IMR-90 (cell line): ENCODE results near the gene LFNG. TPM values are rescaled to one million over a fixed set of nuclear protein-coding genes. Genes with fewer than 3 reads are reported as not detected.

ENCODE experiments used
- ATAC-seq: fragments of 200-7000 bp; cut with Tn5 transposase; 2 replicates; pipeline ENCODE4 v1.9.1; 2020; ENCODE audit warnings: low read depth, mild to moderate bottlenecking, moderate library complexity
- BruUV-seq: library from RNA; stranded (reverse); fragments of 400-500 nt; replicated peaks from 2 replicates; lab custom pipeline; 2021; lab: Mats Ljungman, UMichigan
- CTCF ChIA-PET: fragments of 300-600 bp; formaldehyde crosslinking; extraction: SDS; loops from one replicate; lab custom pipeline; 2021; ENCODE audit warnings: antibody characterized with exemption; lab: Yijun Ruan, JAX
- POLR2A ChIA-PET: fragments of 300-600 bp; sonication (Branson Sonifier 250); formaldehyde crosslinking; loops from one replicate; lab custom pipeline; 2022; ENCODE audit warnings: antibody characterized with exemption; ENCODE audit not compliant: unreplicated experiment; lab: Charles Lee
- DNase-seq: peaks from one replicate; pipeline ENCODE4 v3.0.0; 2013
- H2AFZ ChIP-seq: replicated peaks from 2 replicates; pipeline ENCODE3; 2013; ENCODE audit warnings: low read length, mild to moderate bottlenecking; ENCODE audit not compliant: poor library complexity
- H2AK5ac ChIP-seq: 2 replicates; pipeline ENCODE4 v1.6.1; 2013; ENCODE audit warnings: low read depth, low read length, inconsistent platforms
- H2AK9ac ChIP-seq: replicated peaks from 2 replicates; pipeline ENCODE3; 2013; ENCODE audit warnings: mild to moderate bottlenecking, low read depth, low read length, moderate library complexity; ENCODE audit not compliant: poor library complexity
- H2BK120ac ChIP-seq: 2 replicates; pipeline ENCODE4 v1.6.1; 2013; ENCODE audit warnings: low read depth, low read length, inconsistent platforms
- H2BK15ac ChIP-seq: 3 replicates; pipeline ENCODE4 v1.6.1; 2013; ENCODE audit warnings: low read depth, low read length, inconsistent platforms
- H2BK20ac ChIP-seq: 2 replicates; pipeline ENCODE4 v1.6.1; 2013; ENCODE audit warnings: low read depth, mild to moderate bottlenecking, inconsistent platforms, low read length, moderate library complexity
- H2BK5ac ChIP-seq: 2 replicates; pipeline ENCODE4 v1.6.1; 2013; ENCODE audit warnings: mild to moderate bottlenecking, low read depth, low read length, inconsistent platforms; ENCODE audit not compliant: poor library complexity, severe bottlenecking
- H3K14ac ChIP-seq: replicated peaks from 2 replicates; pipeline ENCODE4 v1.6.1; 2013; ENCODE audit warnings: low read depth, low read length, inconsistent platforms
- H3K18ac ChIP-seq: 2 replicates; pipeline ENCODE4 v1.6.1; 2013; ENCODE audit warnings: low read depth, low read length, control low read depth
- H3K23ac ChIP-seq: 2 replicates; pipeline ENCODE4 v1.6.1; 2013; ENCODE audit warnings: low read depth, low read length, inconsistent platforms
- H3K27ac ChIP-seq: 2 replicates; pipeline ENCODE4 v1.5.1; 2013; ENCODE audit warnings: mild to moderate bottlenecking, control low read depth, low read length; ENCODE audit not compliant: insufficient read depth
- H3K27me3 ChIP-seq: 2 replicates; pipeline ENCODE4 v1.6.1; 2013; ENCODE audit warnings: low read length; ENCODE audit not compliant: control insufficient read depth, insufficient read depth
- H3K36me3 ChIP-seq: 2 replicates; pipeline ENCODE4 v1.6.1; 2013; ENCODE audit warnings: low read length, mixed read lengths; ENCODE audit not compliant: control insufficient read depth, insufficient read depth
- H3K4ac ChIP-seq: 2 replicates; pipeline ENCODE4 v1.6.1; 2013; ENCODE audit warnings: low read depth, low read length, inconsistent platforms
- H3K4me1 ChIP-seq: 2 replicates; pipeline ENCODE4 v1.6.1; 2013; ENCODE audit warnings: low read length, mixed read lengths; ENCODE audit not compliant: control insufficient read depth, insufficient read depth
- H3K4me2 ChIP-seq: 2 replicates; pipeline ENCODE4 v1.6.1; 2013; ENCODE audit warnings: low read depth, mild to moderate bottlenecking, control low read depth, low read length, moderate library complexity
- H3K4me3 ChIP-seq: 2 replicates; pipeline ENCODE4 v1.5.1; 2013; ENCODE audit warnings: low read depth, mild to moderate bottlenecking, control low read depth, low read length, moderate library complexity; ENCODE audit not compliant: insufficient read depth
- H3K56ac ChIP-seq: 2 replicates; pipeline ENCODE4 v1.6.1; 2013; ENCODE audit warnings: low read length, inconsistent platforms; ENCODE audit not compliant: insufficient read depth; ENCODE audit errors: extremely low read depth
- H3K79me1 ChIP-seq, 2 experiments: 2 replicates each; pipeline ENCODE4 v1.6.1; 2013; ENCODE audit warnings: low read length in 2 of 2, inconsistent platforms in 1 of 2, low read depth in 1 of 2
- H3K9ac ChIP-seq: 2 replicates; pipeline ENCODE4 v1.6.1; 2013; ENCODE audit warnings: low read depth, low read length, control low read depth
- H3K9me1 ChIP-seq: 2 replicates; pipeline ENCODE4 v1.6.1; 2013; ENCODE audit warnings: low read length, inconsistent platforms; ENCODE audit not compliant: insufficient read depth
- H3K9me3 ChIP-seq: 2 replicates; pipeline ENCODE4 v1.6.1; 2013; ENCODE audit warnings: low read length; ENCODE audit not compliant: control insufficient read depth, insufficient read depth
- H4K20me1 ChIP-seq: 2 replicates; pipeline ENCODE4 v1.6.1; 2013; ENCODE audit warnings: low read length, inconsistent platforms; ENCODE audit not compliant: insufficient read depth
- H4K5ac ChIP-seq: 2 replicates; pipeline ENCODE4 v1.6.1; 2013; ENCODE audit warnings: mild to moderate bottlenecking, low read depth, low read length, control low read depth
- H4K8ac ChIP-seq, 2 experiments: 2 replicates each; pipeline ENCODE4 v1.6.1; 2013; ENCODE audit warnings: low read depth in 2 of 2, low read length in 2 of 2, control low read depth in 1 of 2, inconsistent platforms in 1 of 2
- H4K91ac ChIP-seq: 2 replicates; pipeline ENCODE4 v1.6.1; 2013; ENCODE audit warnings: low read depth, low read length, inconsistent platforms; ENCODE audit not compliant: insufficient read depth
- BHLHE40 ChIP-seq: fragments of 150-350 bp; IDR thresholded peaks from 2 replicates; pipeline ENCODE4 v1.6.1; 2016; ENCODE audit warnings: mild to moderate bottlenecking, low read depth, low read length
- CEBPB ChIP-seq: IDR thresholded peaks from 2 replicates; pipeline ENCODE4 v1.6.1; 2012; ENCODE audit warnings: low read depth, low read length, improper control_type of control experiment
- CHD1 ChIP-seq: IDR thresholded peaks from 2 replicates; pipeline ENCODE4 v1.6.1; 2012; ENCODE audit warnings: low read depth, low read length, improper control_type of control experiment
- FOS ChIP-seq: fragments of 150-350 bp; IDR thresholded peaks from 2 replicates; pipeline ENCODE4 v1.6.1; 2016; ENCODE audit warnings: low read depth, low read length
- MAFK ChIP-seq: IDR thresholded peaks from 2 replicates; pipeline ENCODE4 v1.6.1; 2012; ENCODE audit warnings: low read depth, low read length, improper control_type of control experiment
- MXI1 ChIP-seq: IDR thresholded peaks from 2 replicates; pipeline ENCODE4 v1.6.1; 2012; ENCODE audit warnings: low read depth, mild to moderate bottlenecking, low read length, moderate library complexity, borderline replicate concordance
- POLR2A ChIP-seq: IDR thresholded peaks from 2 replicates; pipeline ENCODE4 v1.6.1; 2012; ENCODE audit warnings: mild to moderate bottlenecking, low read depth, low read length
- RAD21 ChIP-seq: IDR thresholded peaks from 2 replicates; pipeline ENCODE4 v1.6.1; 2012; ENCODE audit warnings: low read length, improper control_type of control experiment
- SMC3 ChIP-seq: fragments of 150-350 bp; IDR thresholded peaks from 2 replicates; pipeline ENCODE4 v1.6.1; 2016; ENCODE audit warnings: low read depth, mild to moderate bottlenecking, antibody characterized with exemption, low read length, moderate library complexity
- USF2 ChIP-seq: fragments of 150-350 bp; IDR thresholded peaks from 2 replicates; pipeline ENCODE4 v1.6.1; 2017; ENCODE audit warnings: mild to moderate bottlenecking, antibody characterized with exemption, low read length, low read depth
- WGBS, 2 experiments: methylation state at CpG; one replicate each; pipeline versions ENCODE4 v1.1.5 to v1.1.7; 2013; ENCODE audit warnings: missing lambda C conversion rate in 2 of 2; ENCODE audit not compliant: insufficient read length in 1 of 2; ENCODE audit errors: extremely low coverage in 2 of 2; 5-methylcytosine and 5-hydroxymethylcytosine counted together
- dilution Hi-C: fragments of 300-500 bp; cut with HindIII; formaldehyde crosslinking; loops from one replicate; pipeline ENCODE4 v1.14.3; 2018; ENCODE audit warnings: low sequenced_read_pairs; ENCODE audit not compliant: unreplicated experiment
- in situ Hi-C: fragments of 300-500 bp; cut with MboI; formaldehyde crosslinking; loops from 3 replicates; pipeline ENCODE4 v1.14.3; 2019; ENCODE audit warnings: low sequenced_read_pairs, inconsistent platforms, mixed read lengths
- intact Hi-C: fragments of 100-400 bp; cut with micrococcal nuclease; formaldehyde crosslinking; loops from 2 replicates; pipeline ENCODE4 v1.10.0; 2022
- polyA plus RNA-seq, 3 experiments: library from polyadenylated mRNA; depleted of rRNA; stranded (reverse); fragments of >200 nt; gene quantifications; 2 replicates each; pipeline ENCODE4 v1.2.3, GENCODE V29; 2012; ENCODE audit warnings: low replicate concordance in 1 of 3
- total RNA-seq: library from RNA; depleted of rRNA; stranded (reverse); fragments of >200 nt; gene quantifications from 2 replicates; pipeline ENCODE4 v1.2.3, GENCODE V29; 2012

The LFNG gene
- total and polyA plus RNA-seq, 2 of the 4 experiments (the other 2 are of a cell fraction), result 1.8 to 5.1 TPM

GRCh38 chr7:2553831-2554581 is 34.4 kb downstream of the LFNG start:
- H3K4me3 ChIP-seq, result no peak overlapping the region
- H4K20me1 ChIP-seq, result peaks cover 6% of the 10 kb centered on the region; the same call in 1 of the 2 replicates
- peaks cover 7% of the 10 kb centered on the region for H3K4me1 ChIP-seq
- no peak overlapping the region for H2BK15ac ChIP-seq
- ChIA-PET CTCF (no interaction called here), POLR2A (interaction anchor here (0.6 kb wide), 1 partner anchor 127 kb away, joined by 6 read pairs; no protein-coding TSS in a partner anchor)
- TF ChIP-seq MAFK (no peak), CEBPB (no peak), FOS (no peak), USF2 (no peak), RAD21 (no peak), SMC3 (no peak), CHD1 (no peak), MXI1 (no peak), POLR2A (no peak), BHLHE40 (no peak)
- peak overlapping the region; percentile 48; the same call in 1 of the 2 replicates for H3K14ac ChIP-seq
- dilution Hi-C loops (no loop called here), intact Hi-C loops (no loop called here), in situ Hi-C loops (no loop called here)
- H3K4ac ChIP-seq, result no peak overlapping the region
- WGBS, 2 experiments, result 67% methylated on average over 7 of the region's 16 CpGs; no CpG with 5 or more reads in 1 of the 2 experiments
- no peaks in the 10 kb centered on the region for H3K27me3 ChIP-seq
- H3K36me3 ChIP-seq, result peaks cover 5% of the 10 kb centered on the region
- ATAC-seq (no peak), DNase-seq (no peak)
- H2AK5ac ChIP-seq, result 0 out of 2 replicates have a peak overlapping the region, but pooled peaks have one; percentile 24
- peaks cover 8% of the 10 kb centered on the region; the same call in 1 of the 2 replicates for H3K9me1 ChIP-seq
- no peak overlapping the region for H3K18ac ChIP-seq
- H4K8ac ChIP-seq, result no peak overlapping the region
- peak overlapping the region; percentile 99 for H3K9ac ChIP-seq
- H3K23ac ChIP-seq, result peak overlapping the region; percentile 51
- peak overlapping the region; percentile 46 for H2AFZ ChIP-seq
- H3K27ac ChIP-seq, result no peak overlapping the region
- no peak overlapping the region for H4K91ac ChIP-seq
- H2BK20ac ChIP-seq, result no peak overlapping the region
- H2BK5ac ChIP-seq, result no peak overlapping the region
- no TSS peak for BruUV-seq
- H2AK9ac ChIP-seq, result peak overlapping the region; percentile 7
- no peaks in the 10 kb centered on the region for H3K9me3 ChIP-seq
- H4K5ac ChIP-seq, result no peak overlapping the region
- peak overlapping the region; percentile 92 for H3K4me2 ChIP-seq
- no peak overlapping the region for H2BK120ac ChIP-seq
- H3K56ac ChIP-seq, result peak overlapping the region; percentile 15; the same call in 1 of the 2 replicates
- H3K79me1 ChIP-seq, result peaks cover 13 to 32% of the 10 kb centered on the region in 2 experiments
